Thyroid gland (tissue), 4 donors: ENCODE measurements around the gene BACH2.

Source experiments
- POLR2A ChIP-seq, 2 donors: fragments of 450-650 bp; IDR thresholded peaks; one replicate each; pipeline ENCODE4 v1.6.1; 2017; ENCODE audit warnings: antibody characterized with exemption in 2 of 2, mild to moderate bottlenecking in 2 of 2, moderate library complexity in 1 of 2
- TF ChIP-seq, protein P1 (sequence below), 6 experiments: fragments of 200-600 bp in 3 of 6; fragments of 450-650 bp in 3 of 6; sonication (generic) in 3 of 6; IDR thresholded peaks; one replicate each; pipeline ENCODE4 v1.5.1; 2016 to 2019; ENCODE audit warnings: antibody characterized with exemption in 6 of 6, mild to moderate bottlenecking in 2 of 6, inconsistent platforms in 1 of 6, moderate library complexity in 1 of 6

DNA sequence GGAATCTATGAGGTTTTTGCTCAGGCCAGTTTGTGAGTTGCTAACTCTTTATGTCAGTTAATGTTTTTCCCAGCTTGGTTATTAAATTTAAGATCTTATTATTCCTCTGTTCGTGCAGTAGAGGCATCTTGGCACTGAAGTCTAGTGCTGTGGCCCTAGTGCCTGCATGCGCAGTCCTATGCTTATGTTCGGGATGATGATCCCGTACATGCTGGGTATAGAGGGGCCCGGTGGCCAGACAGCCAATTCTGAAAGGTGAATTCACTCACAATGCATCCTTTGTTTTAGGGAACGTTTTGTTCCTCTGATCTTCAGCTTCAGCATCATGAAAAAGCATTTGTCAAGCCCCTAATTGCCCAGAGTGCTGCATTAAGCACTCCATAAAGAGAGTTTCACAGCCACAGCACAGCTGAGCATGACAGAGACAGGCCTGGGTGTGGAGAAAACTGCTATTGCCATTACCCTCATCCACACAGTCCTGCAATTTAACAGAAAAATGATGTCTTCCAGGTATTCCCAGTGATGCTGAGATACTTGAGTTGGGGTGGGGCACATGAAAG lies 39.8 kb upstream of the BACH2 start:
- TF ChIP-seq POLR2A (IDR thresholded peaks at IDR 0.05) = no peak
- TF ChIP-seq, protein P1, sequence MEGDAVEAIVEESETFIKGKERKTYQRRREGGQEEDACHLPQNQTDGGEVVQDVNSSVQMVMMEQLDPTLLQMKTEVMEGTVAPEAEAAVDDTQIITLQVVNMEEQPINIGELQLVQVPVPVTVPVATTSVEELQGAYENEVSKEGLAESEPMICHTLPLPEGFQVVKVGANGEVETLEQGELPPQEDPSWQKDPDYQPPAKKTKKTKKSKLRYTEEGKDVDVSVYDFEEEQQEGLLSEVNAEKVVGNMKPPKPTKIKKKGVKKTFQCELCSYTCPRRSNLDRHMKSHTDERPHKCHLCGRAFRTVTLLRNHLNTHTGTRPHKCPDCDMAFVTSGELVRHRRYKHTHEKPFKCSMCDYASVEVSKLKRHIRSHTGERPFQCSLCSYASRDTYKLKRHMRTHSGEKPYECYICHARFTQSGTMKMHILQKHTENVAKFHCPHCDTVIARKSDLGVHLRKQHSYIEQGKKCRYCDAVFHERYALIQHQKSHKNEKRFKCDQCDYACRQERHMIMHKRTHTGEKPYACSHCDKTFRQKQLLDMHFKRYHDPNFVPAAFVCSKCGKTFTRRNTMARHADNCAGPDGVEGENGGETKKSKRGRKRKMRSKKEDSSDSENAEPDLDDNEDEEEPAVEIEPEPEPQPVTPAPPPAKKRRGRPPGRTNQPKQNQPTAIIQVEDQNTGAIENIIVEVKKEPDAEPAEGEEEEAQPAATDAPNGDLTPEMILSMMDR (IDR thresholded peaks at IDR 0.05) = no peak
